SK-N-SH treated with all-trans-retinoic acid at 6 μM for 48 hours (cell line): Measurements from ENCODE around the gene CACNA1G.

Source experiments
- ATAC-seq: fragments of 200-7000 bp; cut with Tn5 transposase; 3 replicates; pipeline ENCODE4 v1.9.1; 2020; ENCODE audit warnings: mild to moderate bottlenecking, moderate library complexity
- ARNTL ChIP-seq: fragments of 450-650 bp; formaldehyde crosslinking; IDR thresholded peaks from 2 replicates; pipeline ENCODE4 v1.5.0; 2020; ENCODE audit warnings: low read depth, mild to moderate bottlenecking, moderate library complexity, borderline replicate concordance
- BACH2 ChIP-seq: fragments of 250-450 bp; sonication (Bioruptor Pico); IDR thresholded peaks from 2 replicates; pipeline ENCODE4 v1.9.0; 2021; ENCODE audit warnings: mild to moderate bottlenecking, borderline replicate concordance
- CSDC2 ChIP-seq: fragments of 250-450 bp; sonication (Bioruptor Pico); IDR thresholded peaks from 2 replicates; pipeline ENCODE4 v1.5.0; 2020; ENCODE audit warnings: mild to moderate bottlenecking, moderate library complexity
- ESRRG ChIP-seq: fragments of 250-450 bp; sonication (Bioruptor Pico); IDR thresholded peaks from 2 replicates; pipeline ENCODE4 v1.6.1; 2021; ENCODE audit warnings: mild to moderate bottlenecking
- GLIS3 ChIP-seq: fragments of 250-450 bp; sonication (Bioruptor Pico); IDR thresholded peaks from 2 replicates; pipeline ENCODE4 v1.5.0; 2020; ENCODE audit warnings: mild to moderate bottlenecking, moderate library complexity
- ISL1 ChIP-seq: fragments of 250-450 bp; sonication (Bioruptor Pico); IDR thresholded peaks from 2 replicates; pipeline ENCODE4 v2.1.2; 2022; ENCODE audit warnings: mild to moderate bottlenecking, moderate library complexity
- OSR1 ChIP-seq: fragments of 250-450 bp; sonication (Bioruptor Pico); IDR thresholded peaks from 2 replicates; pipeline ENCODE4 v1.8.0; 2022; ENCODE audit warnings: moderate library complexity, mild to moderate bottlenecking, inconsistent platforms
- PATZ1 ChIP-seq: fragments of 250-450 bp; sonication (Bioruptor Pico); IDR thresholded peaks from 2 replicates; pipeline ENCODE4 v1.8.0; 2020; ENCODE audit warnings: mild to moderate bottlenecking, moderate library complexity, borderline replicate concordance
- PPARA ChIP-seq: fragments of 250-450 bp; sonication (Bioruptor Pico); IDR thresholded peaks from 2 replicates; pipeline ENCODE4 v1.5.0; 2020; ENCODE audit warnings: mild to moderate bottlenecking, borderline replicate concordance
- RARB ChIP-seq: fragments of 250-450 bp; sonication (Bioruptor Pico); IDR thresholded peaks from 2 replicates; pipeline ENCODE4 v1.8.0; 2021; ENCODE audit warnings: mild to moderate bottlenecking, moderate library complexity
- SNAI2 ChIP-seq: fragments of 250-450 bp; sonication (Bioruptor Pico); IDR thresholded peaks from 2 replicates; pipeline ENCODE4 v1.5.0; 2020; ENCODE audit warnings: mild to moderate bottlenecking, moderate library complexity
- TCF4 ChIP-seq: fragments of 250-450 bp; sonication (Bioruptor Pico); IDR thresholded peaks from 2 replicates; pipeline ENCODE4 v1.8.0; 2021; ENCODE audit warnings: mild to moderate bottlenecking, moderate library complexity, borderline replicate concordance
- TOX ChIP-seq: fragments of 250-450 bp; sonication (Bioruptor Pico); IDR thresholded peaks from 2 replicates; pipeline ENCODE4 v1.8.0; 2021; ENCODE audit warnings: mild to moderate bottlenecking, moderate library complexity, borderline replicate concordance
- TSHZ2 ChIP-seq: fragments of 250-450 bp; sonication (Bioruptor Pico); IDR thresholded peaks from 2 replicates; pipeline ENCODE4 v1.5.0; 2020; ENCODE audit warnings: mild to moderate bottlenecking, moderate library complexity
- ZC3H10 ChIP-seq: fragments of 250-450 bp; sonication (Bioruptor Pico); IDR thresholded peaks from 2 replicates; pipeline ENCODE4 v1.5.1; 2021; ENCODE audit warnings: mild to moderate bottlenecking, moderate library complexity
- ZFP3 ChIP-seq: fragments of 250-450 bp; sonication (Bioruptor Pico); IDR thresholded peaks from 2 replicates; pipeline ENCODE4 v1.5.0; 2020; ENCODE audit warnings: mild to moderate bottlenecking, moderate library complexity
- ZFP30 ChIP-seq: fragments of 450-650 bp; formaldehyde crosslinking; IDR thresholded peaks from 2 replicates; pipeline ENCODE4 v1.5.0; 2022; ENCODE audit warnings: mild to moderate bottlenecking, moderate library complexity
- ZNF565 ChIP-seq: fragments of 450-650 bp; formaldehyde crosslinking; conservative IDR thresholded peaks from 2 replicates; pipeline ENCODE4 v1.5.0; 2020; ENCODE audit warnings: low read depth, mild to moderate bottlenecking, moderate library complexity
- ZNF70 ChIP-seq: fragments of 450-650 bp; formaldehyde crosslinking; IDR thresholded peaks from 2 replicates; pipeline ENCODE4 v1.5.0; 2020; ENCODE audit warnings: mild to moderate bottlenecking, moderate library complexity
- ZNF8 ChIP-seq: fragments of 450-650 bp; formaldehyde crosslinking; IDR thresholded peaks from 2 replicates; pipeline ENCODE4 v1.5.0; 2020; ENCODE audit warnings: mild to moderate bottlenecking, moderate library complexity
- TF ChIP-seq, protein P1 (sequence below): fragments of 250-450 bp; sonication (Bioruptor Pico); IDR thresholded peaks from 2 replicates; pipeline ENCODE4 v1.8.0; 2021; ENCODE audit warnings: low read depth, mild to moderate bottlenecking, moderate library complexity, borderline replicate concordance
- TF ChIP-seq, protein P2 (sequence below): fragments of 250-450 bp; sonication (Bioruptor Pico); IDR thresholded peaks from 2 replicates; pipeline ENCODE4 v1.5.1; 2021; ENCODE audit warnings: mild to moderate bottlenecking, moderate library complexity
- TF ChIP-seq, protein P3 (sequence below): fragments of 250-450 bp; sonication (Bioruptor Pico); IDR thresholded peaks from 2 replicates; pipeline ENCODE4 v1.5.1; 2020; ENCODE audit warnings: low read depth, mild to moderate bottlenecking, moderate library complexity

CACNA1G gene

DNA sequence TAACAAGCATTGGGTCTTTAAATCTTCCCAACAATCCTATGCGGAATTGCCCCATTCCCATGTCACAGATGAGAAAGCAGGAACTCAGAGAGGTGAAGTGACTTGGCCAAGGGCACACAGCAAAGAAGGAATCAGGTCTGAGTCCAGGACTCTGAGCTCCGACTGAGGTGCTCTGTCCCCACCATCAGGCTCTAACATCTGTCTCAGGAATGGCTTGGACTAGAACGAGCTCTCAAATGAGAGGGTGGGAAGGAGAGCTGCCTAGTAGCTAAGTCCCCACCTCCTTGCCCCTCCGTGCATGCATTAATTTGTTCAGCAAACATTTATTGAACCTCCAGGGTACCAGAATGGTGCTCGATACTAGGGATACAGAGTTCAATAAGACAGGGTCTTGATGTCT is 100.8 kb downstream of the CACNA1G start (continued):
- TF ChIP-seq ARNTL (CRISPR knock-in tag) (no peak), ZNF565 (CRISPR knock-in tag) (no peak), CSDC2 (CRISPR knock-in tag) (no peak), TSHZ2 (CRISPR knock-in tag) (no peak), ZNF70 (CRISPR knock-in tag) (no peak)
- TF ChIP-seq, protein P1, sequence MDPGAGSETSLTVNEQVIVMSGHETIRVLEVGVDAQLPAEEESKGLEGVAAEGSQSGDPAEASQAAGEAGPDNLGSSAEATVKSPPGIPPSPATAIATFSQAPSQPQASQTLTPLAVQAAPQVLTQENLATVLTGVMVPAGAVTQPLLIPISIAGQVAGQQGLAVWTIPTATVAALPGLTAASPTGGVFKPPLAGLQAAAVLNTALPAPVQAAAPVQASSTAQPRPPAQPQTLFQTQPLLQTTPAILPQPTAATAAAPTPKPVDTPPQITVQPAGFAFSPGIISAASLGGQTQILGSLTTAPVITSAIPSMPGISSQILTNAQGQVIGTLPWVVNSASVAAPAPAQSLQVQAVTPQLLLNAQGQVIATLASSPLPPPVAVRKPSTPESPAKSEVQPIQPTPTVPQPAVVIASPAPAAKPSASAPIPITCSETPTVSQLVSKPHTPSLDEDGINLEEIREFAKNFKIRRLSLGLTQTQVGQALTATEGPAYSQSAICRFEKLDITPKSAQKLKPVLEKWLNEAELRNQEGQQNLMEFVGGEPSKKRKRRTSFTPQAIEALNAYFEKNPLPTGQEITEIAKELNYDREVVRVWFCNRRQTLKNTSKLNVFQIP (CRISPR knock-in tag), result no peak

- peak; percentile 75 for ATAC-seq
- TF ChIP-seq ZNF565 (CRISPR knock-in tag) (no peak), CSDC2 (CRISPR knock-in tag) (no peak), ARNTL (CRISPR knock-in tag) (no peak), BACH2 (CRISPR knock-in tag) (no peak), ZC3H10 (CRISPR knock-in tag) (no peak), PATZ1 (CRISPR knock-in tag) (no peak), TCF4 (CRISPR knock-in tag) (peak; percentile 29; the same call in 1 of the 2 replicates), ZNF70 (CRISPR knock-in tag) (no peak), TOX (no peak), ESRRG (CRISPR knock-in tag) (no peak), ZFP3 (CRISPR knock-in tag) (peak; percentile 58; the same call in 1 of the 2 replicates), ZFP30 (CRISPR knock-in tag) (no peak), GLIS3 (no peak; the same call in 1 of the 2 replicates), RARB (CRISPR knock-in tag) (no peak), PPARA (CRISPR knock-in tag) (no peak), OSR1 (CRISPR knock-in tag) (no peak), ZNF8 (CRISPR knock-in tag) (no peak), SNAI2 (CRISPR knock-in tag) (peak; percentile 65; the same call in 1 of the 2 replicates), TSHZ2 (CRISPR knock-in tag) (peak; percentile 91), ISL1 (peak; percentile 61)
- TF ChIP-seq, protein P2, sequence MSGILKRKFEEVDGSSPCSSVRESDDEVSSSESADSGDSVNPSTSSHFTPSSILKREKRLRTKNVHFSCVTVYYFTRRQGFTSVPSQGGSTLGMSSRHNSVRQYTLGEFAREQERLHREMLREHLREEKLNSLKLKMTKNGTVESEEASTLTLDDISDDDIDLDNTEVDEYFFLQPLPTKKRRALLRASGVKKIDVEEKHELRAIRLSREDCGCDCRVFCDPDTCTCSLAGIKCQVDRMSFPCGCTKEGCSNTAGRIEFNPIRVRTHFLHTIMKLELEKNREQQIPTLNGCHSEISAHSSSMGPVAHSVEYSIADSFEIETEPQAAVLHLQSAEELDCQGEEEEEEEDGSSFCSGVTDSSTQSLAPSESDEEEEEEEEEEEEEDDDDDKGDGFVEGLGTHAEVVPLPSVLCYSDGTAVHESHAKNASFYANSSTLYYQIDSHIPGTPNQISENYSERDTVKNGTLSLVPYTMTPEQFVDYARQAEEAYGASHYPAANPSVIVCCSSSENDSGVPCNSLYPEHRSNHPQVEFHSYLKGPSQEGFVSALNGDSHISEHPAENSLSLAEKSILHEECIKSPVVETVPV, result no peak
- TF ChIP-seq, protein P3, sequence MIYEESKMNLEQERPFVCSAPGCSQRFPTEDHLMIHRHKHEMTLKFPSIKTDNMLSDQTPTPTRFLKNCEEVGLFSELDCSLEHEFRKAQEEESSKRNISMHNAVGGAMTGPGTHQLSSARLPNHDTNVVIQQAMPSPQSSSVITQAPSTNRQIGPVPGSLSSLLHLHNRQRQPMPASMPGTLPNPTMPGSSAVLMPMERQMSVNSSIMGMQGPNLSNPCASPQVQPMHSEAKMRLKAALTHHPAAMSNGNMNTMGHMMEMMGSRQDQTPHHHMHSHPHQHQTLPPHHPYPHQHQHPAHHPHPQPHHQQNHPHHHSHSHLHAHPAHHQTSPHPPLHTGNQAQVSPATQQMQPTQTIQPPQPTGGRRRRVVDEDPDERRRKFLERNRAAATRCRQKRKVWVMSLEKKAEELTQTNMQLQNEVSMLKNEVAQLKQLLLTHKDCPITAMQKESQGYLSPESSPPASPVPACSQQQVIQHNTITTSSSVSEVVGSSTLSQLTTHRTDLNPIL, result no peak
- TF ChIP-seq, protein P1 (CRISPR knock-in tag), result no peak
Observed at GRCh38 chr17:50661795-50662391, 101.4 kb downstream of the CACNA1G start.
